AG08395 (cell line): Measurements from ENCODE around the gene COL20A1.

Experiments
- DNase-seq: peaks from one replicate; pipeline ENCODE4 v3.0.0; 2012; ENCODE audit warnings: mixed read lengths, low spot score

The COL20A1 gene

DNA sequence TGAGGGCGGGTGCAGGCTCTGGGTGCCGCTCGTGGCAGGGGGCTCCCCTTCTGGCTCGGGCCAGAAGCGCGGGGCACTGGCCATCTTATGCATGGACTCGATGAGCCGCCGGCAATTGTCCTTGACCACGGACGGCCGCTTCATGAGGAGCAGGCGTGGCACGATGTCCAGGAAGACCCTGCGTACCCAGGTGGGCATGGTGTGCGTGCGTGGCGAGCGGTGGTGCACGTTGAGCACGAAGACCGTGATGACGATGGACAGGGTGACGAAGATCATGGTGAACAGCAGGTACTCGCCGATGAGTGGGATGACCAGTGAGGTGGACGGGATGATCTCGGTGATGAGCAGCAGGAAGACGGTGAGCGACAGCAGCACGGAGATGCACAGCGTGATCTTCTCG, 57.2 kb downstream of the COL20A1 start:
- no peak for DNase-seq

DNA sequence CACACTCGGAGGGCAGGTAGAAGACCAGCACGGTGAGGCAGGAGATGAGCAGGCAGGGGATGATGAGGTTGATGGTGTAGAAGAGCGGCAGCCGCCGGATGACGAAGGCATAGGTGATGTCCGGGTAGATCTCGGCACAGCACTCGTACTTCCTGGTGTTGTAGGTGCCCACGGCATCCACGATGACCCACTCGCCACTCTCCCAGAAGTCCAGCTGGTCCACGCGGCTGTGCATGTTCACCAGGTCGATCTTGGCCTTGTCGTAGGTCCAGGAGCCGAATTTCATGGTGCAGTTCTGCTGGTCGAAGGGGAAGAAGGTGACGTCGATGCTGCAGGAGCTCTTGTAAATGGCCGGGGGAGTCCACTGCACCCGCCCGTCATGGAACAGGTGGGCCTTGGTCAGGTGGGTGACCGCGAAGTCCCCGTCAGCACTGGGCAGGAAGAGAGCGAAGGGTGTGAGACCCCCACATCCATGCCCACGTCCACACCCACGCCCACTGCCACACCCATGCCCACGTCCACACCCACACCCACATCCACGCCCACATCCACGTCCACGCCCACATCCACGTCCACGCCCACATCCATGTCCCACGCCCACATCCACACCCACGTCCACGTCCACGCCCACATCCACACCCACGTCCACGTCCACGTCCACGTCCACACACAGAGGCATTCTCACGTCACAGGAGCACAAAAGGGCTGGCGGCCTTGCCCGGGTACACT, 57.8 kb downstream of the COL20A1 start:
- DNase-seq = no peak

DNA sequence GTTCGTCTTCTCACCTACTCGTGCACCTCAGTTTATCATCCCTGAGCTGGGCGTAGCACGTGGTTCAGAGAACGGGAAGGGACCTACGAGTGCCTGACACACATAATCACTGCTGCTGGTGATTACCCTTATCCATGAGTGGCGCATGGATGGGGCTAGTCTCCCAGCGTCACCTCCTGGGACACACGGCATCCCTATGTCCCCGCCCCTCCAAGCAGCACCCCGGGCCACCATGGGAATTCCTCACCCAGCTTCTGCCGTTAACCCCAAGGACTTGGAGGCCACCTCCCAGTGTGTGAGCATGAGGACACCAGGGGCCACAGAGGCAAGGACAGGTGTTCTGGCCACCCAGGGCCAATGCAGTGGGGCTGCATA, 58.3 kb downstream of the COL20A1 start:
- DNase-seq = no peak

DNA sequence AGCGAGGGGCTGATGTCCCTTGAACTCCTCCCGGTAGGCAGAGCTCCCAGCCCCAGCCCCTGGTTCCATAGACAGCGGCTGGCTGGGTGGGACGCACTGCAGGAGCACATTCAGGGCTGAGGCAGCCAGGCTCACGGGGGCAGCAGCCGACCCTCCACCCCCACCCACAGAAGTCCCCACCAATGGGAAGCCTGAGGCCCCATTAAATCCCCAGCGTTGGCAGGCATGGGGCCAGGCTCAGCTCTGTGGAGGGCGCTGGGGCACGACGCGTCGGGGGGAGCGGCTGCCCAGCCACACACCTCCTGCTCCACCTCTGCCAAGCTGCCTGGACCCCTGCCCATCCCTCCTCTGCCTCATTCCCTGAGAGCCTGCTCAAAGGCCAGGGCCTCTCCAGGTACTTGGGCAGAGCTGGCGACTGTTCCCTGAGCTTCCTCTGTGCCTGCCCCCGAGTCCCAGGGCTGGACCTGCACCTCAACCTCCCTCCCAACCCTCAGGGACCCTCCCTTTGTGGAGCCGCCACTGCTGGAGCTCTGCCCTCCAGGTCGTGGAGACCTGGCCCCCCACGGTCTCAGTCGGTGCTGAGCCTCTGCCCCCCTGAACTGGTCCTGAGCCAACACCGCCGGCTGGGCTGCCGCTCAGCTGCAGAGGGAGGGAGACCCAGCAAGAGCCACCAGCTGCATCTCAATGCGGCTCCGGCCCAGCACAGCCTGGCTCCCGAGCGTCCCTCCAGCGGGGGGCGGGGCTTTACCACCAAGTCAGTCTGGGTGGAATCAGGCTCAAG, 59.0 kb downstream of the COL20A1 start:
- no peak for DNase-seq

DNA sequence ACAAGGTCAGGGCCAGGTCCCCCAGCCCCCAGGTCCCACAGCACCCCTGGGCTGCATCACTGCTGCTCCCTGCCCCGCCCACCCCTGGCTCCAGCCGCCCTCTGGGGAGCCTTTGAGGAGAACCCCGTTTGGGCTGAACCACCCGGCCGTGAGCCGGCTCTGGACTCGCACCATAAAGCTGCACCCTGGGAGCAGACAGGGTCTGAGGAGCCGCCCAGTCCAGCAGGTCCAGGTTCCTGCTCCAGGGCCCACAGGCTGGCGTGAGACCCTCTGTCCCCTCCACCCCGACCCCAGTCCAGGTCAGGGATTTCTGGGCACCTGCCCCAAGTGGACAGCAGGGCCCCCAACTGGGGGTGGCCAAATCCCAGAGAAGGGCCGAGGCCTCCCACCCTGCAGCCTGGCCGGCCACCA, 59.8 kb downstream of the COL20A1 start:
- no peak for DNase-seq

DNA sequence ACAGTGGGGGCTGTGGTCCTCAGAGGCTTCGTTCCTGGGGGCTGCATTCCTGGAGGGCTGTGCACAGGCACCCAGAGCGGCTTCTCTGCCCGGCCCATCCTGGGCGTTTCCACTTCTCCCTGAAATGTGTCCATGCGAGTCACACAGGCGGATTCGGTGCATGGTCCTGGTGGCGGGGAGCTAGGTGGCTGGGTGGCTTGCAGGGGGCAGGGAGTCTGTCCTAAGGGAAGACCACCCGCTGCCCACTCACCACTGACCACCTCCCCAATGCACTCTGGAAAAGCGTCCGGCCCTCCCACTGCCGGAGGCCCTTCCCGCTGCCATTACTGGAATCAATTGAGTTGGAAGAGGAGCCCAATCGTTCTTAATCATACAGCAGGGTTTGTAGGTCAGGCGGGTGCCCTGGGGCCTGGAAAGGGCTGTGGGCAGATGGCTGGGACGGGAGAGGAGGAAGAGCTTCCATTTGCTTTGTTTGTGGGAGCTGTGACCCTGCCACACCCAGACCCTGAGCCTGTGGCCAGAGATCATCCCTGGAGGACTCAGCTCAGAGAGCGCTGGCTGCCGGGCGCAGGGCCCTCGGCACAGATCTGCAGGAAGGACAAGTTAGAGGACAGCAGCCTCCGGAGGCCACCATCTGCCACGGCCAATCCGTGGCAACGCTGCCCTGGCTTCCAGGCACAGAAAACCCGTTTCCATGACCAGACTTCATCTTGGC, 61.8 kb downstream of the COL20A1 start:
- DNase-seq = no peak

DNA sequence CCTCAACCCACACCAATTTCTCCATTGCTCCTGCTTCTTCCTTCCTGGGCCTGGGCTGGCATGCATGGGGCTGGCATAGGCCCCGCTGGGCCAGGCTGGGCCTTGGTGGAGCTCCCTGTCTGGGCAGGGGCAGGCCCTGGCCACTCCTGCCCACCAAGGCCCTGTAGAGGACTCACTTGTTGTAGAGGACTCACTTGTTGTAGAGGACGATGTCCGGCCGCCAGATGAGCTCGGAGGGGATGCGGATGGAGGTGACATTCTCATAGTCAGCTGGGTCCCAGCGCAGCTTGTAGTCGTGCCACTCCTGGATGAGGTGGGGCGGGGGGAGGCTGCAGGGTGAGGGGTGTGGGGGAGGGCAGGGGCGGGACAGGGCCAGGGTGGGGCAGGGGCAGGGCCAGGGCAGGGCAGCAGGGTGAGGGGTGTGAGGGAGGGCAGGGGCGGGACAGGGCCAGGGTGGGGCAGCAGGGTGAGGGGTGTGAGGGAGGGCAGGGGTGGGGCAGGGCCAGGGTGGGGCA, 62.9 kb downstream of the COL20A1 start:
- DNase-seq = no peak

DNA sequence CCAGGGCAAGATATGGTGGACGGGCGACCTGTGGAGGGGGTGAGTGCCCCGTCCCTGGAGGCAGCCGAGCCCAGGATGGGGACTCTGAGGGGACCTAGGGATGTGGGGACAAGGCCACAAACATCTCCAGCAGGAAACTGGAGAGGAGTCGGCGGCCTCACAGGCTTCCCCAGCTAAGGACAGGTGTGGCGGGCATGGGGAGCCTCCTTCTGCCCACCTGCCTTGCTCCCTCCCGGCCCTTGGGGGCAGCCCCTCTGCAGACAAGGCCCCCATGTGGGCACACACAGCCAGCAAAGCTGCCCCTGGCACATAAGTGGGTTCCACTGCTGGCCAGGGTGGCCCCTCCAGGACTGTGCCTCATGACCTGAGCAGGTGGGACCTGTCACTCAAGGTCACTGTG, 63.5 kb downstream of the COL20A1 start:
- DNase-seq = no peak

DNA sequence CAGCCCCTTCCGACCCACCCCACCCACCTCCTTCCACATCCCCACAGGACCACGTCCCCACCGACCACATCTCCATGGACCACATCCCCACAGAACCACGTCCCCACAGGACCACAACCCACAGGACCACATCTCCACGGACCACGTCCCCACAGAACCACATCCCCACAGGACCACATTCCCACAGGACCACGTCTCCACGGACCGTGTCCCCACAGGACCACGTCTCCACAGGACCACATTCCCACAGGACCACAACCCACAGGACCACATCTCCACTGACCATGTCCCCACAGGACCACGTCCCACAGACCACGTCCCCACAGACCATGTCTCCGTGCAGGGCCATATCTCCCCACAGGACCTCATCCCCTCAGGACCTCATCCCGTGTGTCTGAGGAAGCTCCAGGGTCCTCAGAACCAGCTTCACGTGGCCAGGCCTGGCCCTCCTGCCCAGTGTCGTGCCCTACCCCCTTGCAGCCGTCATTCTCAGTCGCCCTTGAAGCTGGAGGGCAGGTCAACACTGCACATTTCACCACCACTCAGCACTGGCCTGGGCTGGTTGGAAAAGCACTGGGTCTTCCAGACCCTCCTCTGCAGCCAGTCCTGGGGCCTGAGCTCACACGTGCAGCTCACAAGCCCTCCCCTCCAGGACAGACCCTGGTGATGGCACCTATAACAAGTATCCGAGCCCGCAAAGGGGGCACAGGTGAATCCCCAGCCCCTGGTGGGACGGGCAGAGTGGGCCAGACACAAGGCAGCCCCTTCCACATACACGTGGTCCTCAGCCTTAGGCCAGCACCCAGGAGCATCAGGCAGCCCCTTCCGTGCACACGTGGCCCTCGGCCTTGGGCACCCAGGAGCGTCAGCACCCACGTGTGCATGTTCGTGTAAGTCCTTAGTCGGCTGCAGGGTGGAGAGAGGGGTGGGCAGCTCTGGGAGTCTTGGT, 64.2 kb downstream of the COL20A1 start:
- DNase-seq = no peak

DNA sequence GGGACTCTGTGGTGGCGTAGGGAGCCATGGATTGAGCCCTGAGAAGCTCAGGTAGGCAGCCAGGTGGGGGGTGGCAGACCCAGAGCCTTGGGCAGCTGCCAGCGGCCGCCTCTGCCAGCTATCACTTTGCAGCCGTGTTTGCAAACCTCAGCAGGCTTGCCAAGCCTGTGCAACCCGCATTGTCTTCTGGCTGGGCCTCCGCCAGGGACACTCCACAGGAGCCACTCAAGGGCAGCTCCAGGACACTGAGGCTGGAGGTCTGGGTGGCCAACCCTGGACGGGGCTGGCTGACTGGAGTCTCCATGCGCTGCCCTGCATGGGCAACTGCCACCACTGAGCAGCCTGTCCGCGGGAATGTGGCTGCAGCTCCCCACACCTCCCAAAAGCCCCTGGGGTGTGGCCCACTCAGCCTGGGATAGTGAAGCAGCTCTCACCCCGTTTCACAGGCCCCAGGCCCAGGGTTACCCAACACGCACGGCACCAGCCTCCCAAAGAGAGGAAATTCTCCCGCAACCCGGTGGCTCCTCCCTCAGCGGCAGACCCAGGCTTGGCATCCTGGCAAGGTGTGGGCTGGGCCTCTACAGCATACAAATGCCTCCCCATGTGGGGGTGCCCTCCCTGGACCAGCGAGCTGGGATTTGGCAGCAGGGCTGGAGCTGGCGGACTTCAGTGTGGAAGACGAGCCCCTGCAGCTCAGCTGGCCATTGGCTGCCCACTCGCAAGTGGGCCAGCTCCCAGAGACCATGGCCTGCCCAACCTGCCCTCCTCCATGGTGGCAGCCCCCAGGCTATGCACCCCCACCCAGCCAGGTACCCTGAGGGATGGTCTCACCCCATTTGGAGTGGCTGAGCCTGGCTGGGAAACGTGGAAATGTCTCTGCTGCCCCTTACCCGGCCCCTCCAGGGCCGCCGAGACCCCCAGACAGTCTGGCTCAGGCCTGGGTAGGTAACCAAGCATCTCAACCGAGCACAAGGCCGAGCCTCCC, 65.2 kb downstream of the COL20A1 start:
- DNase-seq = no peak

DNA sequence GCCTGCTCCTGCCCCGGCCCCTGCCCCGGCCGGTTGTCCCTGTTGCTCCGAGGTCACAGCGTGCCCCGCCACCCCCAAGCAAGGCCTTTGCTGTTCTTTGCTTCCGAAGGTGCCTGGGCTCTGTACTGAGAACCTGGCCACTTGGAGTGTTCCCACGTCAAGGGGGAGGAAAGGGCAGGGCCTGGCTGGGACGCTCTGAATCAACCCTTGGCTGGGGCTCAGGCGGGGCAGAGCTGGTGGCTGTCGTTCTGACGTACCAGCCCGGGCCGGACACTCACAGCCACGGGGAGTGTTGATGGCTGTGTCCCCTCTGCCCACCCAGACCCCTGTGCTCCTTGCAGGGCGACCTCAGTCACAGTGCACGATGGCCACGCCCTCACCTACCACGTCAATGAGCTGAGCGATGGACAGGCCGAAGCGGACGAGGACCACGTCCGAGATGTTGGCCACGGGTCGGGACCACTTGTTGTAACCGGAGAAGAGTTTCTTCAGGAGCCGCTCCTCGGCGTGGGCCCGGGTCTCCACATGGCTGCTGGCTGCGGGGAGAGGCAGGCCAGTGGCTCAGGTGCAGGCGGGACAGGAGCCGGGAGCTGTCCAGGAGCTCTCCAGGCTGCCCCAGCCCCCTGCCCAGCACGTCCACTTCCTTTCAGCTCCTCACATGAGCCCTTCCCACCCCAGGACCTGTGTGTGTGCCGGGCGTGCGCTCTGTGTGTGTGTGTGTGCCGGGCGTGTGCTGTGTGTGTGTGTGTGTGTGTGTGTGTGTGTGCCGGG, 66.4 kb downstream of the COL20A1 start:
- DNase-seq = no peak

DNA sequence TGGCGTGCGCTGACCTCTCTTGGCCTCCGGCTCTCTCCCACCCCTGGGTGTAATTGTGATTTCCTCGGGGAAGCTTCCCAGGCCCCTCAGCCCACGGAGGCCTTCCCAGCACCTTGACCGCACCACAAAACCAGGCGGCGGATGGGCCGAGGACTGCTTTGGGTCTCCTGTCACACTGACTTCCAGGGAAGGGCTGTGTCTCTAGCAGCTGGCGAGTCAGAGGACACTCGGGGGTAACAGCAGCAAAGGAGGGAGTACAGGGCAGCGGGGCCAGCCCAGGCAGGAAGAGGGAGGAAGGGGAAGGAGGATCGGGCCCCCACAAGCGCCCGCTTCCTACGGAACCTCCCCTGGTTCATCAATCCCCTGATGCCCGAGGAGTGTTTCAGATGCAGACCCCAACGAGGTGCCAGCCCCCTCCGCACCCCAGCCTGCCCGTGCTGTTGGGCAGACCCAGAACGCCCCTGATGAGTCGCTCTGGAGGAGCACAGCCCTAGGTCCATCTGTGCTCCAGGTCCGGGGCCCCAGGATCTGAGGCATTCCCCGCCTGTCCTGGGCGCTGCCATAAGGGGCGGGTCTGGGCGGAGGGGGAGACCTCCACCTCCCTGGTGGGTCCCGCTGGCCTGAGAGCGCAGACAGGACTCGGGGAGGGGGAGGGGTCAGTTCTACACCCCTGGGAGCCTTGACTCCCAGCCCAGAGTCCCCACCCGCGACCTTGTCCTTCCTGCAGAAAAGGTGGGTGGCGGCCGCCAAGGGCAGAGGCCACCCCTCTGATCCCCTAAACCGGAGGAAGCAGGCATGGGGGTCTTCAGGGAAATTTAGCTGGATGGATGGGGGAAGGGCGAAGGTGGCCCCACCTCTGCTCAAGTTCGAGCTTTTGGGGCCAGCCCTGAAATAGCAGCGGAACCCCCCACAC, 67.2 kb downstream of the COL20A1 start:
- no peak for DNase-seq

DNA sequence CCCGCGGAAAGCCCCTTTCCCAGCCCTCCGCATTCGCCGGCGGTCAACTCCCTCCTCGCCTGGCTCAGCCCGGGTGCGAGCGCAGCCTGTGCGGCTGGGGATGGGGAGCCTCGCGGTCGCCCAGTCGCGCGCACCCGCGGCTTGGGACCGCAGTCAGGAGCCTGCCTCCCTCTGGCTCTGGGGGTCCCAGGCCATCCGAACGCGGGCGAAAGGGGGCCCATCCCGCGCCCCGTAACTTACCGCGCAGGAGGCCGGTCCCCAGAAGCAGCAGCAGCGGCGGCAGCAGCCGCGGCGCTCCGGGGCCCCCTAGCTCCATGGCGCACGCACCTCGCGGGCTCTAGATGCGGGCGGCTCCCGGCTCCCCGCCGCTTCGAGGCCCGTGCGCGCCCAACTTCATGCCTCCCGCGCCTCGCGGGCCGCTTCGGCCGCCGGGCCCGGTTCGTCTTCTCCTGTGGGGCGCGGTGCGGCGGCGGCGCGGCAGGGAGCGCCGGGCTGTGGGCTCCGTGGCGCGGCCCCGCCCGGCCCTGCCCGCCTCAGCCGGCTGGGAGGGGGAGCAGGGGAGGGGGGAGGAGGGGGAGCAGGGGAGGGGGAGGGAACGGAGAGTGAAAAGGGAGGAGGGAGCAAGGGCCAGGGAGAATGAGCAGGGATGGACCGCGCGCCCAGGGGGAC, 68.0 kb downstream of the COL20A1 start, which contains the start of gene CHRNA4:
TSS of gene CHRNA4 (minus strand) at position 500 of the 669 bp plus-strand sequence. CDS start at position 316, 184 bp downstream.
- DNase-seq = no peak

DNA sequence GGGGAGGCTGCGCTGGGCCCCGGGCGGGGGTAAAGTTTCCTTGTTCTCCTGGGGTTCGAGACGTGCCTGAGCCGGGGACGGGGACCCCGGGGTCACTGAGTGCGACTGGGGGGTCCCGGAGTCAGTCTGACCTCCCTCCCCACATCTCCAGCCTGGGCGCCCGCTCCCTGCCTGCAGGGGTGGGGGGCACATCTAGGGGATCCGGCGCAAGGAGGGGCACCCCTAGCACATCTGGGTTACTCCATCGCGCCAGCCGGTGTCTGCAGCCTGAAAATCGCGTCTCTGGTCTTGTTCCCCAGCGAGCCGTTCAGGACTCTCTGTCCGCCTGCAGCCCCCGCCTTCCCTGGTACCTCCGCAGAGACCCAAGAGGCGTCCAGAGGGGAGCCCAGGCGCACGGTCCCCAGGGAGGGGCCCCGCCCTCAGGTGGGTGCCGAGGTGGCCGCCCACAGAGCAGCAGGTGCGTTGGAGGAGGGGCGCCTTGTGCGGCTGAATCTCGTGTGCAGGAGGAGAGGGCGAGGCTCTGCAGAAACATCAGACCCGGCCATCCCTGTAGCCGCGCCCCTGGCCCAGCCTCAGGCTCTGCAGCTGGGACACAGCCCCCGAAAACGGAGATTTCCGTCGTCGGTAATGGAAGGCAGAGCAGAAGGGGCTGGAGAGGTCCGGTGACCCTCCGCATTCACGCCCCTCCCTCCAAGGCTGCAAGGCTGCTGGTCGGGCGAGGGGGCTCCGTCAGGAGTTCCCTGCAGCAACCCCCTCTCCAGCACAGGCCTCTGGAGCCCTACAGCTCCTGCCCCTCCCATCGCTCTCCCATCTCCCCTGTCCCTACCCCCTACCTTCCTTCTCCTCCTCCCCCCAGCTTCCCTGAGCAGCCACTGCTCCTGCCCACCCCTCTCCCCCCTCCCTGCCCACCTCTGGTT, 68.8 kb downstream of the COL20A1 start:
- DNase-seq = no peak

DNA sequence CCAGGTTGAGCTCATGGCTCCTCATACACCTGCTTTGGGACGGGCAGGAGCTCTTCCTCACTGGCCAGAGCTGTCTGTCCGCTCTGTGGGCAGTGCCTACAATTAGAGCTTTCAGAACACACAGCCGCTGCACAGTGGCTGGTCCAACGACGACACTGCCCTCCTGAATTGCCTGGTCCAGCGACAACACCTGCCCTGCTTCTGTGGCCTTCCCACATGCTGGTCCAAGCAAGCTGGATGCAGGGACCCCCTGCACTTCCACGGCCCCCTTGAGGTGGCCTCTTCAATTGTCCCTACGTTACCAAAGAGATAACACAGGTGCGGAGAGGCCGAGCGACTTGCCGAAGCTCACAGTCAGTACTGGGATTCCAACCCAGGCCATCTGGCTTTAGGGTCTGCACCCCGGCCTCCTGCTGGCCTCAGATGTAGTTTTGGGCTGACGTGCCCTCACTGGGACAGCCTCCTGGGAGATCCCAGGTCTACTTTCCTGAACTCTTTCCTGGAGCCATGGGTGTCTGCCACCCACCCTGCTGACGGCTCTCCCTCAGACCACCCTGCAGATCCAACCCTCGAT, 69.5 kb downstream of the COL20A1 start:
- DNase-seq = no peak
